ENCODE results near the gene GALNT18. TPM values are rescaled to one million over a fixed set of nuclear protein-coding genes. Genes with fewer than 3 reads are reported as not detected.
A peak's percentile ranks its signal among the peaks of the same experiment; 100 is the strongest.

Gene GALNT18
- total RNA-seq, 1 donor from 2014 or later: 12.9 TPM

DNA sequence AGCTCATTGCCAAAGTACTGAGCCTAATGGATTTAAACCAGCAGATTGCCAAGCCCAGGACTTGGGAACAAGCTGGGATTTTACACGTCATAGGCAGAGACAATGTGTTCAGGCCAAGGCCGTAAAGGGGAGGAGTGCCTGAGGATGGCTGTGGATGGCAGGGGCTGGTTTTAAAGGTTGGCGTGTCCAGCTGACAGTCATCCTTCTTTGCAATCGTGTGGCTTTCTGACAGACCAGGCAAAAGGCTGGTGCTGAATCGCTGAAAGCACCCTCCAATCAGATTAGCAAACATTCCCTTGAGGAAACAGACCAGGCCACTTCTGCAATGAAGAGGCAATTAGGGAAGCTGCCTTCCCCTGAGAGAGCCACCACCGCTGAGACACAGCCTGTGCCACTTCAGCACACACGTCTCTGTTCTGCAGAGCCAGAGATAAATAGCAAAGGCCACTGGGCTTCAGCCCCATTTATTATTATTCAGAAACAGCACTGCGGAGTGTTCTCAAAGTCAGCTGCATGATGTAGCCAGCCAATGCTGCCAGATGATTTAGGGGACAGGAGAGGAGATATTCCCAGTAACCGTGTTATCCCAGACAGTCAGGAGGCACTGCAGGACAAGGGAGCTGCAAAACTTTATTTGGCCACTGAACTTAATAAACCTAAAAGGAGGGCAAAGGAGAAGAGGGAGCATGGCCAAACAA is 214.6 kb downstream of the GALNT18 start:
- DNase-seq: no peak

GRCh38 chr11:11406652-11407051 is 215.2 kb downstream of the GALNT18 start:
- no peak for DNase-seq

DNA sequence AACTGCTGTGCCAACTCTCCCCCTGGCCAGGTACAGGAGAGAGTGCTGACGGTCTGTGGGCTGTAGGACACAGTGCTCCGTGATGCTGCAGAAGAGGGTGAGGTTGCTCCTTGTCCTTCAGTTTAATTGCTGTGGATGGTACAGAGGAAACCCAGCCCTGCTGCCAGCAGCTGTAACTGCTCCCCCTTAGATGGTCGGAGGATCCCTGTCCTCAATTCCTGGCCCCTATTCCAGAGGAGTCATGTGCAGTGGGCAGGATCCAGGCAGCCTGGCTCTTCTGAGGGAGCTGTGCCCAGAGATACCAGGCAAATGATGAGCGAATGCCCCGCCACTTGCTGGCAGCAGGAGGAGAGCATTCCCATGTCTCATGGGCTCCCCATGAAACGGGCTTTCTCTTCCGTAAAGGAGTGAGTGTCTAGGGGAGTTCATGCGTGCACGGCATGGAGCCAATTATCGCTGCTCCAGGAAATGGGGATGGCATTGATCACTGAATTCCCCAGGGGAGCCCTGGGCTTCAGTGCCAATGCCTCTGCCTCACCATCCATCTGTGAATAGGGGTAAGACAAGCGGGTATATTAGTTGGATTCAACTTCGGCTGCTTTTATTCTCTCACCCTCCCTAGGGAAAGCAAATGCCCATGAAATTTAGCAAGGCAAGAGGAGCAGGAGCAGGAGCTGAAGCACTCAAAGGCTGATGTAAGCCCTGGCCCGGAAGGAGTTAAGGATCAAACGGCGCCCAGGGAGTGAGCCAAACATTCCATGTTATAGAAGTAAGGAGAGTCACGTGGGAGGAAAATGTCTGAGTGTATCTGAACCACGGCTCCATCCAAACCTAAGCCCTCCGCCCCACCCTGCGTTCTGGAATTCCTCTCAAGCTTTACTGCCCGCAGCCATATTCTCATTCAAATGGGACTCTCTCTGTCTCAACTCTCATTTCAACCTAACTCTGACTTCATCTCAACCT is 217.8 kb downstream of the GALNT18 start:
- peak; percentile 60 for DNase-seq

DNA sequence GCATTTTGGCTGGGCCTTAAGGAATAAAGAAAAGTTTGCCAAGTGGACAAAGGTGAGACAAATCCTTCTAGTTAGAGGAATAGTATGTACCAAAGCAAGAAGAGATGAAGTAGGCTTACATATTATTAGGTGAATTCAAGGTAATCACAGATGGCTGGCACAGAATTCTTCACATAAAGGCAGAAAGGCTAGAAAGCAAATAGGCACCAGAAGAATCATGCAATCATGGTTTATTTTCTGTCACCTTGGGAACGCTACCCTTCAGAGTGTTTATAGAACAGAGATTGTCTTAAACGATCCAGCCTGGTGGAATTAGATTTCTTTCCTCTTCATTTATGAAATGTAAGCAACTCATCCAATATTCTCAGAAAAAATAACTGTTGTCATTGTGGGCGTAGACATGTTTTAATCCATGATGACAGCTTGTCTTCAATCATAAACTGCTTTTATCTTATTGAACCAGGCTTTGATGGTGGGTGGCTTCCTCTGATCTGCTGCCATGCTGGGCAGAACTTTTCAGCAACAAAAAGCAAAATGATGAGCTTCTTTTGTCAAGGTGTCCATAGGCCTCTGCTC is 219.8 kb downstream of the GALNT18 start:
- DNase-seq: peak; percentile 32

GRCh38 chr11:11400635-11401232 is 221.1 kb downstream of the GALNT18 start:
- no peak for DNase-seq

DNA sequence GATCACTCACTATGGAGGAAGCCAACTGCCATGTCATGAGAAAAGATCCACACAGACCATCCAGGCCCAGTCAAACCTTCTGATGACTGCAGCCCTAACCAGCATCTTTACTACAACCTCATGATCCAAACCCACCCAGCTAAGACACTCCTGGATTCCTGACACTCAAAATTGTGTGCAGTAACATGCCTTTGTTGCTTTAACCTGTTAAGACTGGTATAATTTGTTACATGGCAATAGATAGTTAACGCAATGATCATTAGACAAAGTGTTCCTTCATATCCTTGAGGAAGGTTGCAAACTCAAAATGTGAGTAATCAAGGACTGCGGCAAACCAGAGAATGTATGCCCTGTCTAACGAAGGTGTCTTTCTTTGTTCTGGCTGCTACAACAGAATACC is 221.7 kb downstream of the GALNT18 start:
- DNase-seq: no peak

GRCh38 chr11:11397781-11398180 is 224.0 kb downstream of the GALNT18 start:
- no peak for DNase-seq

DNA sequence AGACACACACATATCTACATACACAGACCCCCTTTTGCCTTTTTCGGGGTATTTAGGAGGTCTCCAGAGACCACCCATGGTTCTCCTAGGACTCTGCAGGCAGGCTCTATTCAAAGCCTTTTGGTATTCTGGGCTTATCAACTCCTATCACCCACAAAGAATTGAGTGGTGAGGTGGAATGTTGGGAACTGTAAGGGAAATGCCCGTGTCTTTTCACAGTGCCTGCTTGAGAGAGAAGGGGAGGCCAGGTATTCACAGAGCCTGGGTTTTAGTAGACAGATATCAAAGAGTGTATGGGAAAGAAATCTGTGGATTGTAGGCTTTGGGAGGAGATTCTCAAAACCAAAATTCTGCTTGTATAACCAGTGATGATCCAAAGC is 224.8 kb downstream of the GALNT18 start:
- no peak for DNase-seq

GRCh38 chr11:11396301-11397035 is 225.3 kb downstream of the GALNT18 start:
- no peak for DNase-seq

GRCh38 chr11:11395126-11395525 is 226.7 kb downstream of the GALNT18 start:
- no peak for DNase-seq

DNA sequence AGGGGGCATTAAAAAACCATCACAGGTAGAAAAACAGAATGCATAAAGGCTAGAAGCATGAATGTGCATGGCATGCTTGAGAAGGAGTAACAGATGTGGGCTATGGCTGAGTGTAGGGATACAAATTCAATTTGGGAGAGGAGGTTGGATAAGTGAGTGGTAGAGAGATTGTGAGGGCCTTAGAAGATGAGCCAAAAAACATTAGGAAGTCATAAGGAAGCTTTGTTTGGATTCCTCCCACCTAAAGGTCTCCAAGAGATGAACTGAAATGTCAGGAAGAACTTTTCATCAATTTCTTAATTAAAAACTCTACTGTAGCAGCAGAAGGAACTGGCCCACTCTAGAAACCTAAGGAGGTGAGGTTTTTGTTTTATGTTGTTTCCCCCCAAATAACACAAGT is 227.6 kb downstream of the GALNT18 start:
- no peak for DNase-seq

DNA sequence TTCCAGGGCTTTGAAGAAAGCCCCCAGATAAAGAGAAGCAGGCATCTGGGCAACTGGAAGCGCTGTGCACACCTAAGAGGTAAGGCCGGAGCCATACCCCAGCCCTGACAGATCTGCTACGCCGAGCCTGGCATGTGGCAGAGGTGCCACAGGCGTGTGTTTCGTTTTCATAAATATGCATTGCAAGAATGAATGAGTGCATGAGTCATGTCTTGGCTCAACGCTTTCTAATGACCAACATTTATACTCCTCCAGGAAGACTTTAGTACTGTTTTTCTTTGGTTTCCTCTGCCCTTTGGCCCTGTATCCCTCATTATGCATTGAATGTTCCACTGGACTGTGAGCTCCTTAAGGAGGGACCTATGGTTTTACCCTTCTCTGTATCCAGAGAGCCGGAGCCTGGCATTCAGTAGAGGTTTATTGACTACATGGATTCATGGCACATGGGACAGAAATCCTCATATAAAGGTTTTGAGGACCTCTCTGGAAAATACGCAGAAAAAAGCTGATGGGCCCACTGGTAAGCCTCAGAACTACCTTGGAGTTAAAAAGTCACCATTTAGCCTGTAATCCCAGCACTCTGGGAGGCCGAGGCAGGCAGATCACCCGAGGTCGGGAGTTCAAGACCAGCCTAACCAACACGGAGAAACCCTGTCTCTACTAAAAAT is 229.9 kb downstream of the GALNT18 start:
- DNase-seq: no peak

DNA sequence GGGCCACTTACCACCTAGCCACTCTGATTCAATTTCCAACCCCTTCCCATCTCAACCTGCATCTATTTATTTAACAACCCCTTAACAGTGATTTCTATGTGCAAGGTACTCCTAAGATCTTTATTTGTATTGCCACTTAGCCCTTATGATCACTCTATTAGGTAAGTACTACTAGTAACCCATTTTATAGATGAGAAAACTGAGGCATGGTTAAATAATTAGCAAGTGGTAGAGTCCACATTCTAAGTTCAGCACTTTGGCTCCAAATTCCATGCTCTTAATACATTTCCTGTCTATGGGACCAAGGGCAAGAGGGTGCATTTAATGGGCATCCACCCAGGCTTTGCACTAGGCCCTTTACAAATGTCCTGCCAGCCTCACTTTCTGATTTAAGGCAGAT is 230.6 kb downstream of the GALNT18 start:
- DNase-seq: no peak

DNA sequence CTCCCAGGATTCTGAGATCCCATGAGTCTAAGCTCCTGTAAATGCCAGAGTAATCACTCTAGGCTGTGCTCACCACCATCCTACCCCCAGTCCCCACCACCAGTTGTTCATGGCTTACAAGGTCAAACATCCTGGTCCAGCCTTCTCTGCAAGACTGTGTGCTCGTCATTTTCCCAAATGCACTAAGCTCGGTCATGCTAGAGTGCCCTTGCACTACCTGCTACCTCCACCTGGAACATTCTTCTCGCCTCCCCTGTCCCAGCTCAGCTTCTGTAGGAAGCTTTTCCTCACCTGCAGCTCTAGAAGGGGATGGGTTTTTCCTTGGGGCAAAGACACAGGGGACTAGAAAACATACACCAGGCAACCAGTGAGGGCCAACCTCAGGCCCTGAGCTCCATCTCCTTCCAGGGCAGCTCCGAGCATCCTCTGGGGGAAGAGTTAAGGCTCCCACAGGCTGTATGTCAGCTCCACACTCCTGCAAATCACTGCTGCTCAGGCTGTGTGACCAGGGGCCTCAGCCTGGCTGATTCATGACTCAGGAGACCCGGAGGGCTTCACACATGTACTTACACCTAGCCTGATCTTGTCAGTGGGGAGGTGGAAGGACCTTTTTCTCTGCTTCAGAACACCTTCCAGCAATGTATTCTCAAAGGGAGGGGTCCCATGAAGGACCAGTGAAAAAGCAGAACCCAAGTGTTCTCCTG is 231.6 kb downstream of the GALNT18 start:
- no peak for DNase-seq

DNA sequence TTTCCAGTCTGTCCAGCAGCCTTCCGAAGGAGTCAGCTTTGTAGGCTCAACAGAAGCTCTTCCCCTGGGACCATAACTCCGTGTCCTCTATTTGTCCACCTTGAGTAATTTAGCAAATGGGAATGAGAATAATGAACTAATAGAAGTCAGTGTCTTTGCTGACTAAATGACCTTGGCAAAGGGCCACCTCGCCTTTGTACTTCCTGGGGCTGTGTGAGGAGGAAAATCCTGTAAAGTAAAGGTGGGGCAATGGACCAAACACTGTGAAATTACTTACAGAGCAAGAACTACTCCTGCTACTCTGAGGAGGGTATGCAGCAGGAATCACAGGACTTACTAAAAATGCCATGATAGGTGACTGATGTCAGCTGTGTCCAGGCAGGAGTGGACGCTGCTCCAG is 232.6 kb downstream of the GALNT18 start:
- DNase-seq: no peak

DNA sequence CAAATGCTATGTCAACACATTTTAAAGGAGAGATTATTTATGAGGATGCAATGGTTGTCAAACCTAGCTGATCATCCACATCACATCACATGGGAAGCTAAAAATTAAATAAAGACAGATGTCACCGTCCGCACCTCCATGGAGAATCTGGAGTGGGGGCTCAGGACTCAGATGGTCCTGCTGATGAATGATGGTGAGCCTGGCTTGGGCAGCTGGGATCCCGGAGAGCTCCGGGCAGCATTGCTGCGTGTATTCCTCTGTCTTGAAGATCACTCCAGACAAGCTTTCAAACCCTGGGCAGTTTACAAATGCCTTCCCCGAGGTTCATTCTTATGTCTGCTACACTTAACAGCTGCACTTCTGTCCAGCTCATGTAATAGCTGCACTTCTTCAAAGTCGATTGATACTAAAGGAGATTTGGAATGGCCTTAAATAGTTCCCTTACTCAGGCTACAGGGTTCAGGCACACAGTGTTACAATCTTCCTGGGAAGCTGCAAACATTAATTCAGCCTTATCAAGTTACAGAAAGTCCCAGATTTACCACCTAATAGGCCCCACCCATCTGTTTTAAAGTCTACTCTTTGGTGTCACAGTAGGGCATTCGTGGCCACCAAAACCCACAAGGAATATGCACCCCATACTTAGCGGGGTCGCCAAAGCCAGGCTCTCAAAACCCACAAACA is 234.0 kb downstream of the GALNT18 start:
- no peak for DNase-seq

- DNase-seq: no peak
These were observed 234.6 kb downstream of the GALNT18 start for GRCh38 chr11:11387207-11387606.

GRCh38 chr11:11384829-11385228 is 237.0 kb downstream of the GALNT18 start:
- DNase-seq: no peak

GRCh38 chr11:11383995-11384394 is 237.8 kb downstream of the GALNT18 start:
- no peak for DNase-seq

DNA sequence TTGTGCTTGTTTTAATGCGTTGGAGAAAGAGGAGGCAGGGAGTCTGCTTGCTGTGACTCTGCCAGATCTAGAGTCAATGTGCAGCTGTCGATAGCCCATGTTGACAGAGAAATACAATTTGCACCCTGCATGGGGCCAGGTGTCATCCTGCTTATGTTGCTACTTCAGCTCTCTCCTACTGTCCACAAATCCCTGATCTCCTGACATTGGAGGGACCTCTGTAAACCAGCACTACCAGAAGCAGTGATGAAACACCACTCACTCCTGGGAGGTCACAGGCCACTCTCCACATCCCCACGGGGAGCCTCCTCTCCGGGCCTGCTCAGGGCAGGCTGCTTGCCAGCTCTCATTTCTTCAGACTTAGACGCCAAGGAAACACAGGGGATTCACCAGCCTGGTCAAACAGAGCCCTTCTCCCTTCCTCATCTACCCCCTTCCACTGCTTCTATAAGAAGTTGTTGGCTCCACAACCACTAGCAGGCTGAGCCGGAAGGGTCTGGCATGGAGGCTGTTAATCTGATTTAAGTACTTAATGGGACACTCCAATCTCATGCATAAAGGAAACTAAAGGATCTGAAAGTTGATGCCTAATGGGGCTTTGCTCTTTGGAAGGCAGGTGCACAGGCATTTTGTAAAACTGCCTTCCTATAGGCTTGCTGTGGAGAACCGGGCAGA is 238.8 kb downstream of the GALNT18 start:
- DNase-seq: no peak

All from skin of body (tissue), 2 donors.